Middle frontal gyrus (tissue), 1 donor: ENCODE results near the gene TPGS1.

Experiments used
- DNase-seq: peaks from one replicate; pipeline ENCODE4 v3.0.0-alpha.2; 2015; ENCODE audit warnings: low spot score; ENCODE audit errors: extremely low spot score

Gene TPGS1

GRCh38 chr19:538641-539428 lies 31.5 kb downstream of the TPGS1 start:
- DNase-seq = no peak

DNA sequence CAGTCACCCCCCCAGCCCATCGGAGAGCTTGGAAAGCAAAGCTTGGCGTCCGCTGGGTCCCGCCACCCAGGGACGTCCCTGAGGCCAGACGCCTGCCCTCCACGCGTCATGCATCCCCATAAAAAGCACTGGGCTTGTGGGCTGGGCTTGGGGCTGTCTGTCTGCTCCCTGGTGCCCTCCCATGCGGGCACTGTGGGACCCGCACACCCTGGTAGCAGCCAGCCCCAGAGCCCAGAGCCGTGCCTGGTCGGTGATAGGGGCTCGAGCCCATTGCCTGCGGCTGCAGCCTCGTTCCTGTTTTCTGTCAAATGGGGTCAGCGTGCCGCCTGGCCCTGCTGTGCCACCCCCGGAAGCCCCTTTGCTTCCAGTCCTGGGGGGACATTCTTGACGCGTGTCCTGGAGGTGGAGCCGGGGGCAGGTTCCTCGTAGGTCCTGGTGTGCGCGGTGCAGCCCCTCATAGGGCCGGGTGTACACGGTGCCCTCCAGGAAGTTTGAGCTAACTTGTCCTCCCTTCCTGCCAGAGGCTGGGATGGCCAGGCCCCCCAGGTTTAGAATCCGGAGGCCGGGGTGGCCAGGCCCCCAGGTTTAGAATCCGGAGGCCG lies 32.2 kb downstream of the TPGS1 start:
- no peak for DNase-seq

GRCh38 chr19:540867-541637 lies 33.8 kb downstream of the TPGS1 start:
- no peak for DNase-seq

DNA sequence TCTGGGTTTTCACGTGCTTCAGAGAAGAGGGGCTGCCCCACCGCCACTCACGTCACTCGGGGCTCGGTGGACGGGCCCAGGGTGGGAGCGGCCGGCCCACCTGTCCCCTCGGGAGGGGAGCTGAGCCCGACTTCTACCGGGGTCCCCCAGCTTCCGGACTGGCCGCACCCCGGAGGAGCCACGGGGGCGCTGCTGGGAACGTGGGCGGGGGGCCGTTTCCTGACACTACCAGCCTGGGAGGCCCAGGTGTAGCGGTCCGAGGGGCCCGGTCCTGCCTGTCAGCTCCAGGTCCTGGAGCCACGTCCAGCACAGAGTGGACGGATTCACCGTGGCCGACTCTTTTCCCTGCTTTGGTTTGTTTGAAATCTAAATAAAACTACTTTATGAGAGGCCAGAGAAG lies 34.4 kb downstream of the TPGS1 start:
- DNase-seq = no peak

- no peak for DNase-seq
These were observed 35.0 kb downstream of the TPGS1 start for GRCh38 chr19:542173-542866.

DNA sequence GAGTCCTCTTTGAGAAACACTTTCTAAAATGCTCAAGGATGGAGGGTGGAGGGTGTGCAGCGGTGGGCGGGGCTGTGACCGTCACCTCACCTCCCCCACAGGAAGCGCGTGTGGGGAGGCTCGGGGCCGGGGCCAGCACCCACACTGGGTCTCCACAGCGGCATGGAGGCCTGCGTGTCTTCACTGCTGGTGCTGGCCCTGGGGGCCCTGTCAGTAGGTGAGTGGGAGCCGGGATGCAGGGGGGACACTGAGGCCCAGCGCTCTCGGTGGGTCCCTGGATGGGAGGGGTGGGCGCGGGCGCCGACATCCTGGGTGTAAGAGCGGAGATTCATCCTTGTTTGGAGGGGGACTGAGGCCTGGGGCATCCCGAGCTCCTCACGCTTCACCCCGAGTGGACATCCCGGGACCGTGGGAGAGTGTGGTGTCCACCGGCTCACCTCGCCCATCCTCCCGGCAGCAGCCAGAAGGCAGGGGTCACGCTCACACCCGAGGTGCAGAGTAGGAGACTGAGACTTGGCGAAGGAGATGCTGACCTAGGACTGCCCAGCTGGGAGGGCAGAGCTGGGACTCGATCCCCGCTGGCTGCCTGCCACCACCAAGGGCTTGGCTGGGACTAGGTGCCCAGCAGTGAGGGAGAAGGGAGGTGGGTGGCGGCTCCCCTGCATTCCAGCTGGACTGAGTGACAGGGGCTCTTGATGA lies 36.8 kb downstream of the TPGS1 start, which contains the start of gene GZMM:
GZMM (plus strand) TSS at position 144 of the 699 bp plus-strand sequence; CDS start at position 163, 19 bp downstream.
- DNase-seq = no peak

GRCh38 chr19:547117-547516 lies 39.8 kb downstream of the TPGS1 start:
- no peak for DNase-seq

DNA sequence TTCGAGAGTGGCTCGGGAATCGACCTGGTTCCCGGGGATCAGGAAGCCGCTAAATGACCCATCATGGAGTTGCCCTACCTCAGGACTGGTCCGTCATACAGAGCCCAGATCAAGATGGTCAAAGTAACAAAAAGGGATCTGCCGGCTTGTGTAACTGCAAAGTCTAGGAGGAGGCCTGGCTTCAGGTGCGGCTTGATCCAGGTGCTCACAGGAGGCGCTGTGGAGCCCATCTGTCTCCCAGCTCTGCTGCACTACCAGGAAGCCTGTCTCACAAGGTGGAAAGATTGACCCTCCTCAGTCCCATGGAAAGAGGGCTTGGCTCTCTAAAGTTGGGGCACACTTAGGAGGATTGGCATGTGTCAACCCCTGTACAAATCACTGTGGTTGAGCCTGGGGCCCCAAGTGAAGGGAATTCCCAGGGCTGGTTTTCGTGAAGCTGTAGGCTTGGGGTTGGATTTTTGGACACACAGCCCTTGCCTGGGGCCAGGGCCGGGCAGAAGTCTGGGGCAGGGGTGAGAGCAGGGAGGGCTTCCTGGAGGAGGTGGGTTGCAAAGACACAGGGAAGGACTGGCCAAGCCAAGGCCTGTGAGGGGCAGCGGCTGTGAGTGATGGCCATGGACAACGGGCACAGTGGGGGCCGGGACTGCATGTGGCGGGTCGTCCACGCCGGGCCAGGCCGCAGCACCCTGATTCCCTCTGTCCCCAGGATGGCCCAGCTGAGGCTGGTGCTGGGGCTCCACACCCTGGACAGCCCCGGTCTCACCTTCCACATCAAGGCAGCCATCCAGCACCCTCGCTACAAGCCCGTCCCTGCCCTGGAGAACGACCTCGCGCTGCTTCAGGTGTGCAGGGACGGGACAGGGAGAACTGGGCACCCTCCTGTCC lies 40.8 kb downstream of the TPGS1 start:
- DNase-seq = no peak

DNA sequence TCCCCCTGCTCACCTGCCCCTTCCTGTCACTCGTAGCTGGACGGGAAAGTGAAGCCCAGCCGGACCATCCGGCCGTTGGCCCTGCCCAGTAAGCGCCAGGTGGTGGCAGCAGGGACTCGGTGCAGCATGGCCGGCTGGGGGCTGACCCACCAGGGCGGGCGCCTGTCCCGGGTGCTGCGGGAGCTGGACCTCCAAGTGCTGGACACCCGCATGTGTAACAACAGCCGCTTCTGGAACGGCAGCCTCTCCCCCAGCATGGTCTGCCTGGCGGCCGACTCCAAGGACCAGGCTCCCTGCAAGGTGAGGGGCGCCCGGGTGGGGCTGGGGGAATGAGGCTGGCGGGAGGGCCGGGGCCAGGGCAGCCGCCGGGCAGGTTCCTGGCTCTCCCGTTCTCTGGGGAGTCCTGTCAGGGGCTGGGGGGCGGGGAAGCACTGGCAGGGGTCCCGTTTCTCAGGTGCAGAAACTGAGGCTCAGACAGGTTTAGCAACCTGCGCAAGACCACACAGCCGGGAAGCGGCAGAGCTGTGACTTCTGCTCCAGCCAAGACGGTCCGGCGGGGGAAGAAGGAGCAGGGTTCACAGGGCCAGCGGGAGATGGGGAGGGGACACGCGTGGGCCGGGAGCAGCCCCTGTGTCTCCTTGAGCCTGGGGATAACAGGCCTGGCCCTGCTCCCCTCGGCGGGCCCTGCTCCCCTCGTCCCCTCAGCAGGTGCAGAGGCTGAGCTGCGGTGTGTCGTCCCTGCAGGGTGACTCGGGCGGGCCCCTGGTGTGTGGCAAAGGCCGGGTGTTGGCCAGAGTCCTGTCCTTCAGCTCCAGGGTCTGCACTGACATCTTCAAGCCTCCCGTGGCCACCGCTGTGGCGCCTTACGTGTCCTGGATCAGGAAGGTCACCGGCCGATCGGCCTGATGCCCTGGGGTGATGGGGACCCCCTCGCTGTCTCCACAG lies 41.9 kb downstream of the TPGS1 start:
- no peak for DNase-seq

DNA sequence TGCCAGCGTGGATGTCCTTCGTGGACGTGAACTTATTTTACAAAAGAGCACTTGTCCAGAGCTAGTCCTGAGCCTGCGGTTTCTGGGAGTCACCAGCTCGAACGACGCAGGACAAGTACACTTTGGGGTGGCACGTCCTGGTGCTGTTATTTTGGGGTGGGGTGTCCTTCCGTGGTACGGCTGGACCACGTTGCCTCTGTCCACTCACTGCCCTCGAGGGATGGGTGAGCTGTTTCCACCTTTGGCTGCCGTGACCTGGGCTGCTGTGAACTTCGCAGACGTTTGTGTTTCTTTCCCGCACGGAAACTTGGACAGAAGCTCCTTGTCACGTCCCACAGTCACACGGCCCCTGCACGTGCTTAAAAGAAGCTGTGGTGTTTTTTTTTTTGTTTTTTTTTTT lies 47.5 kb downstream of the TPGS1 start:
- no peak for DNase-seq

DNA sequence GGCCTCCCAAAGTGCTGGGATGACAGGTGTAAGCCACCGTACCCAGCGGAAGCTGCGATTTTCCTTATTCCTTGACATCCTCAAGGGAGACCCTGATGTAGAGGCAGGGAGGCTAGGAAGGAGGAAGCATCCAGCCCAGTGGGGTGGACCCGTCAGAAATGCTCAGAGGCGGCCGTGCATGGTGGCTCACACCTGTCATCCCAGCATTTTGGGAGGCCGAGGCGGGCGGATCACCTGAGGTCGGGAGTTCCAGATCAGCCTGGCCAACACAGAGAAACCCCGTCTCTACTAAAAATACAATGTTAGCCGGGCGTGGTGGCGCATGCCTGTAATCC lies 48.1 kb downstream of the TPGS1 start:
- DNase-seq = no peak

DNA sequence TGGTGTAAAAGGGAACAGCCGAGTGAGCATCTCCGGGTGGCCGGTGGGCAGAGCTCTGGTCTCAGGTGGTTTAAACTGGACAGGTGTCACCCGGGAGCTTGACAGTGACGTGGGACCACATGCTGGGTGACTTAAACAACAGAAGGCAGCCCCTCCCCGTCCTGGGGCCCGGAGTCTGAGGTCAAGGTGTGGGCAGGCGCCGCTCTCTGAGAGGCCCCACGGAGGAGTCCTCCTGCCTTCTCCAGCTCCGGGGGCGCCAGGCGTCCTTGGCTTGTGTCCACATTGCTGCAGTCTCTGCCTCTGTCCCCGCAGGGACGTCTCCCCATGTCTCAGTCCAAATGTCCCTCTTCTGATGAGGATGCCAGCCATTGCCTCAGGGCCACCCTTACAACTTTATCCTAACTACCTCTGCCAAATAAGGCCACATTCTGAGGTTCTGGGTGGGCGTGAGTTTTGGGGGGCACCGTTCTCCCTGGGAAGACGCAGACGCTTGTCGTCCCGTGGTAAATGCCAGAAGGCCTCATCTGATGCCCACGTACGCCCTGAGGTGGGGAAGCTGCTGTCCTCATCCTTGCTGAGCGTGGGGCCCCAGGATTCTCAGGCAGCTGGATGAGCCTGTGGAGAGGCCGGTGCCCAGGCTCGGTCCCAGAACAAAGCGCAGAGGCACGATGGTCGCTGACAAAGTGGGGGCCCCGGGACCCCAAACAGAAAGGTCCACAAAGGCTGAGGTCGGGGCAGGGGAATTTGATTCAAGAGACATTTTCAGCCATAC lies 49.5 kb downstream of the TPGS1 start:
- no peak for DNase-seq

DNA sequence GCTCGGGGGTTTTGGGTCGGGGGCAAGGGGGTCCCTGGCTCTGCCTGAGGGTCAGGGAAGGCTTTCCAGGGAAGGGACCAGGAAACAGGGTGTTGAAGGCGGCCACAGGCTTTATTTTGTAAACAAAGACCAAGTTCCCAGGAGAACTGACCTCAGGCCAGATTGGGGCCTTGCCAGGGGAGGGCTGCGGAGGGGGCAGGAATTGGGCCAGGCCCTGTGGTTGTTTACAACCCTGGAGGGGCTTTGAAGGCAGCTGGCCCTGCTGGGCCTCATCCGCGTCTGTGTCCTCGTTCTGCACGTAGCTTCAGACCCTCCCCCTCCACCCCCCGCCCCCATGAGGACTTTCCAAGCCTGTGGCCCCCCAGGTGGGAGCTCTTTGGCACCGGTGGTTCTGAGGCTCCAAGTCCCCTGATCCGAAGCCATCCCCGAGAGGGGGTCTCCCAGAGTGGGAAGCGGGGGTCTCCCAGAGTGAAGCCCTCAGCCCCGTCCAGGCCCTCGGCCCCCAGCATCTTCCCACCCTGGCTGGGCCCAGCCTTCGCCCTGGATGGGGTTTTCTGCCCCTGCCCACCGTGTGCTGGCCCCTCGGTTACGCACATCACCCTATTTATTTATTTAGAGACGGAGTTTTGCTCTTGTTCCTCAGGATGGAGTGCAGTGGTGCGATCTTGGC lies 51.6 kb downstream of the TPGS1 start:
- DNase-seq = no peak

- no peak for DNase-seq
These were observed 52.8 kb downstream of the TPGS1 start for GRCh38 chr19:560121-560520.

DNA sequence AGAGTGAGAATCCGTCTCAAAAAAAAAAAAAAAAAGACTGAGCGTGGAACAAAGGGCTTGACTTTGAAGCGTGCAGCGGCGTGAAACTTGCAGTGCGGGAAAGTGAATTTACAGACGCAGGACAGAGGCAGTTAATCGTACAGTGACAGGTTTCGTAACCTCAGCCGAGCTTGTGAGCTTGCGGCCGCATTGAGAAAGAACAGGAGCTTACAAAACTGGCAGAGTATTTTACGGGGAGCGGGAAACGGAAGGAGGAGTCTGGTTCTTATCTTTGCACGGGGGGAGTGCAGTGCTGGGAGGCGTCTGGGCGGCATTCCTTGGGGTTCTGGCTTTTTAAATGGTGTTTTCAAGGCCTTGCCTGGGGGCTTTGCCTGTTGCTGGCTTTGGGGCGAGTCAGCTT lies 59.1 kb downstream of the TPGS1 start:
- DNase-seq = no peak

DNA sequence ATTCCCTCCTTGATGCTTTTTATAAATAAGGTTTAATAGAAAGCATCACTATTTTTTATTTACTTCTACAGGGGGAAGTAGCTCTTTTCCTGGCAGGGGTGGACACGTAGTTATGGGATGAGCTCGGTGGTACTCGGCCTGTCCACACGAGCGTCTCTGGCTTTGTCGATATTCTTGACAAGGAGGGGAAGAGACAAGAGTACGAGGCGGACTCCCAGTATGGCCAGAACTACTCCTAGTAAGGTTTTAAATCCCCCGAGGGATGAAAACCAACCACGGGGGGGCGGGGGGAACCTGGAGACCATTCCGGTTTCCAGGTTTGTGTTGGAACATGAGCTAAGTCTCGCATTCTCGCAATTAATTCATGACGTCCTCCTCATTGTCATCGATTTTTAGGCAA lies 59.5 kb downstream of the TPGS1 start:
- no peak for DNase-seq

DNA sequence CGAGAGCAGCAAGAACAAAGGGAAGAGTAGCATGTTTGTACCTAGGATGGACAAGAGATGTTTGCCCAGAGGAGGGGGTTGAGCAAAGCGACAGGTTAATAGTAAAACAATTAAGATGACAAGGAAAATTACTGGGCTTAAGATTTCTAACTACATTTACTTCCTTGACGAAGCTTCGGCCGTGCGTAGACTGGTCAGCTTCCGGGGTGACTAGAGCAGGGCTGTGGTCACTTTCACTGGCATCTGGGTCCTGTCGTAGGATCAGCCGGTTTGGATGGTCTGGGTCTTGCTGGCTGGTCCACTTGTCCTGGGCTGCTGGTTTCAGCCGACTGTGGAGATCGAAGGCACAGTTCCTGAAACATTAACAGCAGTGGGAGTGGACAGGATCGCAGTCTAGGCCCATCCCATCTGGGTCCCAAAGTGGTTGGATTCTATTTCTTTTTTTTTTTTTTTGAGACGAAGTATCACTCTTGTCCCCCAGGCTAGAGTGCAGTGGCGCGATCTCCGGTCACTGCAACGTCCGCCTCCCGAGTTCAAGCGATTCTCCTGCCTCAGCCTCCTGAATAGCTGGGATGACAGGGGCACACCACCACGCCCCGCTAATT lies 60.1 kb downstream of the TPGS1 start:
- DNase-seq = no peak
